K562 (cell line): ENCODE results near the gene DEK. TPM values are rescaled to one million over a fixed set of nuclear protein-coding genes. Genes with fewer than 3 reads are reported as not detected.

Source experiments
- ATF4 ChIP-seq: fragments of 450-650 bp; formaldehyde crosslinking; IDR thresholded peaks from 2 replicates; pipeline ENCODE4 v1.4.0; 2022; ENCODE audit warnings: mild to moderate bottlenecking, moderate library complexity
- BACH1 ChIP-seq: fragments of 200-800 bp; sonication (Bioruptor generic); IDR thresholded peaks from 2 replicates; pipeline ENCODE4 v1.6.1; 2016; ENCODE audit warnings: missing genetic modification characterization, missing compliant biosample characterization
- BCL6 ChIP-seq: fragments of 250-450 bp; sonication (Bioruptor Pico); IDR thresholded peaks from 2 replicates; pipeline ENCODE4 v1.4.0; 2020
- CXXC5 ChIP-seq: fragments of 250-450 bp; sonication (Bioruptor Pico); IDR thresholded peaks from 2 replicates; pipeline ENCODE4 v1.8.0; 2022; ENCODE audit warnings: inconsistent platforms, mild to moderate bottlenecking, moderate library complexity
- ETV6 ChIP-seq, 3 experiments: fragments of 150-350 bp in 1 of 3; sonication (generic) in 1 of 3; formaldehyde crosslinking in 1 of 3; IDR thresholded peaks; 2 replicates each; pipeline versions ENCODE4 v1.6.1 to v1.8.0; 2014 to 2022; ENCODE audit warnings: borderline replicate concordance in 2 of 3, low read depth in 2 of 3, antibody characterized with exemption in 1 of 3, low read length in 1 of 3, mild to moderate bottlenecking in 1 of 3, missing genetic modification reagents in 1 of 3
- FOXJ2 ChIP-seq: fragments of 200-800 bp; sonication (Bioruptor generic); IDR thresholded peaks from 2 replicates; pipeline ENCODE4 v1.6.1; 2016; ENCODE audit warnings: missing genetic modification characterization, missing compliant biosample characterization
- FOXK2 ChIP-seq, 2 experiments: fragments of 450-650 bp; IDR thresholded peaks in 1 of 2; conservative IDR thresholded peaks in 1 of 2; 2 replicates each; pipeline ENCODE4 v1.6.1; 2016; ENCODE audit warnings: low read depth in 2 of 2, mild to moderate bottlenecking in 1 of 2
- IFI16 ChIP-seq: fragments of 250-450 bp; sonication (Bioruptor Pico); IDR thresholded peaks from 2 replicates; pipeline ENCODE4 v2.1.2; 2022; ENCODE audit warnings: mild to moderate bottlenecking, inconsistent platforms
- IRF1 ChIP-seq: sonication (generic); formaldehyde crosslinking; IDR thresholded peaks from 2 replicates; pipeline ENCODE4 v1.8.0; 2022; ENCODE audit warnings: missing genetic modification reagents, mild to moderate bottlenecking, borderline replicate concordance
- KLF6 ChIP-seq: fragments of 250-450 bp; sonication (Bioruptor Pico); IDR thresholded peaks from 2 replicates; pipeline ENCODE4 v1.4.0; 2020; ENCODE audit warnings: mild to moderate bottlenecking, moderate library complexity, borderline replicate concordance
- SMAD3 ChIP-seq: fragments of 450-650 bp; formaldehyde crosslinking; conservative IDR thresholded peaks from 2 replicates; pipeline ENCODE4 v1.4.0; 2020; ENCODE audit warnings: mild to moderate bottlenecking
- SMARCA4 ChIP-seq: fragments of 450-650 bp; IDR thresholded peaks from 2 replicates; pipeline ENCODE4 v1.6.1; 2016
- SOX6 ChIP-seq: fragments of 450-650 bp; IDR thresholded peaks from 2 replicates; pipeline ENCODE4 v1.6.1; 2014; ENCODE audit warnings: mild to moderate bottlenecking
- ZNF311 ChIP-seq: fragments of 250-450 bp; sonication (Bioruptor Pico); IDR thresholded peaks from 2 replicates; pipeline ENCODE4 v1.4.0; 2020; ENCODE audit warnings: mild to moderate bottlenecking, moderate library complexity
- ZNF584 ChIP-seq: fragments of 200-800 bp; sonication (Bioruptor generic); IDR thresholded peaks from 2 replicates; pipeline ENCODE4 v1.6.1; 2016; ENCODE audit warnings: low read depth, mild to moderate bottlenecking, missing genetic modification characterization, missing compliant biosample characterization
- ZNF609 ChIP-seq: sonication (generic); formaldehyde crosslinking; IDR thresholded peaks from 2 replicates; pipeline ENCODE4 v1.8.1; 2023; ENCODE audit warnings: missing genetic modification reagents, mild to moderate bottlenecking, borderline replicate concordance
- ZNF644 ChIP-seq: fragments of 200-800 bp; sonication (Bioruptor generic); IDR thresholded peaks from 2 replicates; pipeline ENCODE4 v1.6.1; 2016; ENCODE audit warnings: low read depth, missing genetic modification characterization, missing compliant biosample characterization
- ZNF780A ChIP-seq: fragments of 250-450 bp; sonication (Bioruptor Pico); IDR thresholded peaks from 2 replicates; pipeline ENCODE4 v1.5.0; 2021; ENCODE audit warnings: mild to moderate bottlenecking
- ZSCAN32 ChIP-seq: fragments of 450-650 bp; formaldehyde crosslinking; IDR thresholded peaks from 2 replicates; pipeline ENCODE4 v1.4.0; 2020; ENCODE audit warnings: mild to moderate bottlenecking, moderate library complexity
- polyA plus RNA-seq, 8 experiments: library from polyadenylated mRNA; depleted of rRNA in 4 of 8; stranded (reverse) in 5 of 8; unstranded in 3 of 8; fragments of >200 nt; fragmentation: Nextera tagmentation in 2 of 8; fragmentation: Illumina TruSeq in 1 of 8; extraction: Ambion mirVana in 2 of 8; extraction: Trizol in 1 of 8; gene quantifications; 2 replicates each; pipeline versions ENCODE4 v1.2.1 to v1.2.3, GENCODE V29; 2011 to 2014; ENCODE audit warnings: inconsistent platforms in 1 of 8, missing spikeins in 1 of 8
- total RNA-seq, 7 experiments: library from RNA; depleted of rRNA in 6 of 7; stranded (reverse); fragments of >200 nt in 6 of 7; fragmentation: Illumina TruSeq in 2 of 7; extraction: Trizol in 2 of 7; gene quantifications; 2 replicates each; pipeline versions ENCODE4 v1.2.1 to v1.2.3, GENCODE V29; 2011 to 2021; ENCODE audit warnings: low replicate concordance in 1 of 7

Gene DEK
- total and polyA plus RNA-seq, 9 of the 15 experiments (the other 6 are each of a cell fraction or from before 2014, with no cell fraction given) = 82.3 to 338 (median 184) TPM

GRCh38 chr6:18242062-18242851 lies 22.1 kb downstream of the DEK start (continued):
- TF ChIP-seq ZNF609 (CRISPR knock-in tag) (no peak), BCL6 (CRISPR knock-in tag) (0 out of 2 replicates have a peak, but pooled peaks have one; percentile 11), ETV6 (IDR thresholded peaks at IDR 0.05; ENCODE audit: borderline replicate concordance in 1 of 2, low read depth in 2 of 2, low read length in 1 of 2) (no peak), ETV6 (CRISPR knock-in tag; IDR thresholded peaks at IDR 0.05; ENCODE audit: borderline replicate concordance) (no peak), SMARCA4 (peak; percentile 54; the same call in 1 of the 2 replicates), KLF6 (0 out of 2 replicates have a peak, but pooled peaks have one; percentile 55), CXXC5 (CRISPR knock-in tag) (peak; percentile 65), ZNF311 (CRISPR knock-in tag) (peak; percentile 80), SOX6 (peak; percentile 77), ZNF780A (CRISPR knock-in tag) (no peak), ZSCAN32 (CRISPR knock-in tag) (0 out of 2 replicates have a peak, but pooled peaks have one; percentile 58), ATF4 (CRISPR knock-in tag) (0 out of 2 replicates have a peak, but pooled peaks have one; percentile 41), BACH1 (tag) (peak; percentile 81; the same call in 1 of the 2 replicates), IRF1 (CRISPR knock-in tag) (no peak), FOXJ2 (tag) (peak; percentile 34; the same call in 1 of the 2 replicates), ZNF584 (CRISPR knock-in tag) (peak; percentile 98), IFI16 (CRISPR knock-in tag) (peak; percentile 59; the same call in 1 of the 2 replicates), FOXK2 (conservative IDR thresholded peaks at IDR 0.05 in 1 of 2, IDR thresholded peaks at IDR 0.05 in 1 of 2; ENCODE audit: low read depth in 2 of 2) (peak in 1 of 2 experiments; percentile 19; a peak in 1 of 4 replicates), SMAD3 (CRISPR knock-in tag) (peak; percentile 53; the same call in 1 of the 2 replicates), ZNF644 (tag) (peak; percentile 90)
